Activated CD8-positive, alpha-beta memory T cell treated with anti-CD3 and anti-CD28 coated beads for 4 hours (primary cell): ENCODE data around the gene THADA.

ENCODE experiments used
- DNase-seq, 2 donors: peaks; one replicate each; pipeline ENCODE4 v3.0.0-alpha.2; 2020; ENCODE audit warnings: low read depth in 2 of 2

THADA gene

DNA sequence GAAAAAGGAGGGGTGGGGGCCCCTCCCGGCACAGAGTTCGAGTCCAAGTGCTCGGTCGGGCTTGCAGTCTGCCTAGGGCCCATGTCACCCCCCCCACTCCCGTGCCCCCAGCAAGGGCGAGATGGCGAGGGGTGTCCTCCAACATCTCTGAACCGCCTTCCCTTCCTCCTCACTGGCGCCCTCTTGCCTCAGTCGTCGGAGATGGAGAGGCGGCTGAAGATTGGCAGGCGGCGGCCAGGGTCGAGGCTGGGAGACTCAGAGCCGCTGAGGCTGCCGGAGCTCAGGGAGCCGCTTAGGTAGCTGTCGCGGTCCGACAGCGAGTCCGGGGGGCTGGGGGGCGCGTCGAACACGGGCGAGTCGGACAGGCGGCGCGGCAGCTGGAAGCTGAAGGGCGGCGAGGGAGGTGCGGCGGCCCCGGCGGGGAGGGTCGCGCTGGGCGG, 371.7 kb downstream of the THADA start:
- DNase-seq = peak; percentile 50 to 57

DNA sequence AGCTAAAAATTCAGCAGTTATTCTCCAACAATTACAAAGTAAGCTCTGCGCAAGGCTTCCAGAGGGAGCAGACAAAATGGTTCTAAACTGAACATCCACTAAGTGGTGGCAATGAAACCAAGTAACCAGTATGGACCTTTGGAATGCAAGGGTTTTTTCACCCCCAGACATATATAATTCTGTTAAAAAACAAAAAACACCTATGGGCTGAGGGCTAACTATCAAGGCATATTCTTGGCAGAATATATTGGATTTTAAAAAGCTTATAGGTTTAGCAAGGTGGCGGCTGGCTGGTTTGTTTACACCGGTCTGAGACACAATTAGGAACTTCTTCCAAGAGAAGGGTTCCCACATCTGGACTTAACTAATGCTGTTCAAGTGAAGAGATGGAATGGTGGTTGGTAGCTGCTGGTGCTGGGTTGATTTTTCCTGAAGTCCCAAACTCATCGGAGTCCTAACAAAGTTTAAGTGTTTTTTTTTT, 372.3 kb downstream of the THADA start:
- DNase-seq = no peak

DNA sequence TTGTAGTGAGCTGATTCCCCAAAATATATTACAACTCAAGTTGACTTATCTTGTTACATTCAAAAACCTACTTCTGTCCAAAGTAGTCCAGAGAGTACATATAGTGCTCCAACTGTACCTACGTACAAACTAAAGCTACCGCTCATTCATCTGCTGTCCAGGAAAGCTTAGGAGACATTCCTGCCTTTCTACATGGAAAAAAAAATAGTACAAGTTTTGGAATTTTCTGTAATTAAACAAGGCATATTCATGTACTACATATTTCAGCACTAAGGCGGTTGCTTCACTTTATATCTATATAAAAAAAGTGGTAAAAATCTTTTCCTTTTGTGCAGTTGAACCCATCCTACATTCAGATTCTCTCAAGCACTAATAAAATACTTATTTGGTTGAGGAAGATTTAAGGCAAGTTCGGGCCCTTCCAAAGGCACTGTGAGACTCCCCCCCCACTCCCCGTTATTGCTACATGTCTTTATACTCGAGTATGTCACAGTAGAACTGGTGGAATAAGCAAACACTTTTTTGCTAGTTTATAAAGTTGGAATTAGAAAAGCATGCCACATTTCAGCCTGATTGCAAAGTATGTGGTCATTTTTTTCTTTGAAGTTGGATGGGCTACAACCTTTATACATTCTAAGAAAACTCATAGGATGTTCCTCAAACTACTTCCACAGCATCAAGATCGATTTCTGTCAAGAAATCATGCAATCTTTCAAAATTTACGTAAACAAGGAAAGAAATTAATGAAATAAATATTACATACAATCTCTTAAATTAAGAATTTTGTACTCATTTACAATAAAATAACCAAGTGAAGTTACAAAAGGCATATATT, 373.1 kb downstream of the THADA start:
- no peak for DNase-seq

DNA sequence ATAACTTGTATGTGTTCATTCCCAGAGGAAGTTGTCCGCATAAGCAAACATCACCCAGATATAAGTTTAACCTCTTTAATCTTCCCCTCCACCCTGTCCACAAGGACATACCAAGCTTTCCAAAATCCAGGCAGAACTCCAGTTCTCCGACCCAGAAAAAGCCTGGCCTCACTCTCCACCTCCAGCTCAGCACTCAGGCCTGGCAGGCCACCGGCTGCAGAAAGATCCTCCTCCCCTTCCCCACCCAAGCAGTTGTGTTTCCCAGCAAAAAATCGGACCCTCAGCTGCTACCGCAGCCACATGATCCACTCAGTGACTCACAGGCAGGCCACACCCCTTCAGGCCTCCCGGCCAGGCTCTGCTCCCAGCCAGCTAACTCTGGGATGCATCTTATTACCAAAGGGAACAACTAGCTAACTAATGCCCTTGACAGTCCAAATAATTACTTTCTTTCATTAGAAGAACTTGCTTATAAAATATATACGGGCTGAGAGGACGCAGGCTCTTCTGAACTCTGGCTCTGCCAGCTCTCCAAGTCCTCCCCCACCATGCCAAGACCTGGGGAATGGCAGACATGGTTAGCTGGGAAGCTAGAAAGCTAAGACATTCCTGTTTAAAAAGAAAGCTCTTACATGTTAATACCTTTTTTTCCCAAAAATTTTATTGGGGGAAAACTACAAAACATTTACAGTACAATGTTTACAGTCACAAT, 373.9 kb downstream of the THADA start:
- no peak for DNase-seq

DNA sequence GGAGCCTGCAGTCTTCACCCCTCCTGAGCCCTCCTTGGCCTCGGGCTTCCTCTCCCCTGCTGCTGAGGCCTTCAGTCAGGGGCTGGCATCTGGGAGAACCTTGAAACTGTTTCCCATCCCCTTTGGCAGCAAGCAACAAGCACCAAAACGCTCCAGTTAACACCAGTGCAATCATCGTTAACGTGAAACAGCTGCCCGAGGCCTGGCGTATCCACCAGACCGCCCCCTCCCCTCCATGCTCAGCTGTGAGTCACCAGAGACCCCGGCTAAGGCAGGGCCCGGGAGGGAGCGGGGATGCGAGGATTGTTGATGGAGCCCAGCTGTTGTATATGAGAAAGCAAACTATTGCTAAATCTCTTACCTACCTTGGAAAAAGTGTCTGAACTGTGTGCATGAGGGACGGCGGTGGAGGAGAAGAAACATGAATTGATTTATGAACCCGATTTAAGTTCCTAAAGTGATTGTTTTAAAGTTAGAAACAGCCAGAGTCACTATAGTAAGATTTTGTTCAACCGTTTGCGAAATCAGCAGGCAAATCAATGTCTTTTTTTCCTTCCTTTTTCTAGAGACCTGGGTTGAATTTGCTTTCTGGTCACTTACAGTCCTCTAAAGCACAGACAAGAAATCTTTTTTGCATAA, 374.6 kb downstream of the THADA start:
- DNase-seq = no peak

DNA sequence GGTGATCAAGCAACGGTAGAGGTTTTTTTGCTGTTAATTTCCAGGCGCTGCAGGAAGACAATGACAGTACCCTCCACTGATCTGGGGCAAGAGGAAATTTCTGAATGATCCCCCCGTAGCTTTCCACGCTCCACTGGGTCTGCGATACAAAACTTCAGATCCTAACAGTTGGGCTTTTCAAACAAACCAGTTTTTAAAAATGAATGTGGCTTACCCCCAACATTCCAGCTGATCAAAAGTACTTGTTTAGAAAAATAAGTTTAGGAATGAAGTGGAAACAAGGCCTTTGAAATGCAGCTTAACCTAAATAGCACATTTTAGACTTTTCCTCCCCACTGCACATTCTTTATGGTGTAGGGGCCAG, 375.1 kb downstream of the THADA start:
- DNase-seq = no peak

DNA sequence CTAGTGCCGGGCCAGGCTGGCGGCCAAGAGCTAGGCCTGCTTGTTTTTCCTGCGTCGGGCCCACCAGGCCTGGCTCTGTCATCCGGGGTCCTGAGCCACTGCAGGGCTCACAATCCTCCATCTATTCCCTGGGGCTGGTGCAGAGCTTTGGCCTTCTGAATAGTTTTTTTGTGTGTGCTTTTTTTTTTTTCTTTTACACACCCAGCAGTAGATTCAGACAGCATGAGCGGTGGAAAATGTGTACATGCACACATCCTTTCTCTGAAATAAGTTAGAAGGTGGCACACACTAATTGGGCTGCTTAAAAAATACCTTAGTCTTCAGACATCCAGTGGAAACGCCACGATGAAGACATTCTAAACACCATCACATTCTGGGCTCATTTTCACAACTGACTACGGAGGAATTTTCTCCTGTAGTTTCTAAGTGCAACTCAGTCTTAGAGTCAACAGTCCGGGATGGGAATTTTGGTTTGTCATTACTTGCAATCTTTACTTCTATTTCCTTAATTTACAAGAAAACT, 375.5 kb downstream of the THADA start:
- no peak for DNase-seq

DNA sequence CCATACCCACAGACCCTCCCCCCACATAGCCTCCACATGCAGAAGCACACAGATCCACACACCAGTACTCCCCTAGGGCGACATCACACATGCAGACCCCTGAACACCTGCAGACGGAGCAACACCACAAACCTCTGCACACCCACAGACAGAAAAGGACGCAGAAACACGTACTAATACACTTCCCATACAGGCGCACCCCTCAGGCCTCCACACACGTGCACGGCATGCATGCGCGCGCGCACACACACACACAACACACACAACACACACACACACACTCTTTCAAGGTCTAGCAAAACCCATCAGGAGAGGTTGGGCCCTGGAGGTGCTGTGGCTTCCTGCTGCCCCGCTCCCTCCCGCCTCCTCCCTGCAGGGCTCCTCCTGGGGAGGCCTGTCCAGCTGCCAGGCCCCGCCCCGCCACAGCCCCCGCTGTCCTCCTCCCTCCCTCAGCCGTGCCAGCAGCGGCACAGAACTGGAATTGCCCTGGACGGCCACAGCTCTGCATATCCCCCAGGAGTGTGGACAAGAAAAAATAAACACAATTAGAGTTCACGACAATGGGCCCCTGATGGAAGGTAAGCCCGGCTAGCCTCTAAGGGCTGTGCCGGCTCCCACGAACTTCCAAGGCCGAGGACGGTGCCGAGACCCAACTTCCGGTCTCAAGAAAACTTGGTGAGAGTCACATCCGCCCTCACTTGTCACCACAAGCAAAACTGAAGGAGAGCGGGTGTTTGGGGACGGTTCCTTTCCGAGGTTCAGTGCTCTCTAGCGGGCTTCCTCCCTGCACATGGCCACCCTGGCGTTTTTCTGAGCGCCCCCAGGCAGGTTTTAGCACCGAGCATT, 376.2 kb downstream of the THADA start:
- DNase-seq = peak; percentile 42 to 55

DNA sequence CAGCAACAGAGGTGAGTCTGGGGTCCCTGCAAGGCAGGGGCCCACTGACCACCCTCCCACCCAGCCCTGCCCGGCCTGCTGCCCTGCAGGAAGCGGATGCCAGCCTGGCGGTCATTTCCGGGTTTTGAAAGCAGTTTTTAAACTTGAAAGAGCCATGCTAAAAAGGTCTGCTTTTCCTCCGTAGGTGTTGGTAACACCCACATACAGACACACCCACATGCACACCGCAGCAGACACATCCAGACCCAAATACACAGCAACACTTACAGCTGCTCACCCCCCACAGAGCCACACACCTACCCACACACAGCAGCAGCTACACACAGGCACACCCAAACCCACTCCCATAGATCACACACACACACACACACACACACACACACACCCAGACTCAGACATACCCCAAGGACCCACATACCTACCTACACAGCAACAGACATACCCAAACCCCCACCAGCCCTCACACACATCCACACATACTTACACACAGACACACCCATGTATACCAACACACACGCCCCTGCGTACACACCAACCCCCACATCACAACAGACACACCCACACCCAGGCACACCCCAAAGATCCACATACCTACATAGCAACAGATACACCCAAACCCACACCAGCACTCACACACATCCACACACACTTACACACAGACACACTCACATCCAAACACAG, 377.0 kb downstream of the THADA start:
- DNase-seq = peak; percentile 60 to 70

DNA sequence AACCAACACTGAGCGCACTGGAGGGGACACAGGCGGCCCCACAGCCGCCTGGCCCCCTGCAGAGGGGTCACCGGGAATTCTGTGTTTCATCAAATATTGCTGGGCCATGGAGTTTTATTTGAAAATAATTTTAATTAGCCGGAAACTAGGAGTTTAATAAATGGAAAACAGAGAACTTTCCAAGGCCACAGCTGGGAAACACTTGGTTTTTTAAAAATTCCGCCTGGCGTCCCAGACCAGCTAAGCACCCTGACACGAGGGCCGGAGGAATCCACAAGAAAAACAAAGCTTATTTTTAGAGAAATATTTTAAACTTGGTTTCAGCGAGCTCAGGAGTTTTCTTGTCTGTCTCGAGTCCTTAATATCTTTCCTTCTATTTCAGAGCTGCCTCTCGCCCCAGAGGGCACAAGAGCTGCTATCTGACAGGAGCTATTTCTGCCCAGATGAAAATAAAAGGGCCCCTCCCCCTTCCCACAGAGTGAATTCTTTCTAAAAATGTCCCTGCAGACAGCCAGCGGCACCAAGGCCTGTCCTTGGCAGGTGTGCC, 377.6 kb downstream of the THADA start:
- no peak for DNase-seq

DNA sequence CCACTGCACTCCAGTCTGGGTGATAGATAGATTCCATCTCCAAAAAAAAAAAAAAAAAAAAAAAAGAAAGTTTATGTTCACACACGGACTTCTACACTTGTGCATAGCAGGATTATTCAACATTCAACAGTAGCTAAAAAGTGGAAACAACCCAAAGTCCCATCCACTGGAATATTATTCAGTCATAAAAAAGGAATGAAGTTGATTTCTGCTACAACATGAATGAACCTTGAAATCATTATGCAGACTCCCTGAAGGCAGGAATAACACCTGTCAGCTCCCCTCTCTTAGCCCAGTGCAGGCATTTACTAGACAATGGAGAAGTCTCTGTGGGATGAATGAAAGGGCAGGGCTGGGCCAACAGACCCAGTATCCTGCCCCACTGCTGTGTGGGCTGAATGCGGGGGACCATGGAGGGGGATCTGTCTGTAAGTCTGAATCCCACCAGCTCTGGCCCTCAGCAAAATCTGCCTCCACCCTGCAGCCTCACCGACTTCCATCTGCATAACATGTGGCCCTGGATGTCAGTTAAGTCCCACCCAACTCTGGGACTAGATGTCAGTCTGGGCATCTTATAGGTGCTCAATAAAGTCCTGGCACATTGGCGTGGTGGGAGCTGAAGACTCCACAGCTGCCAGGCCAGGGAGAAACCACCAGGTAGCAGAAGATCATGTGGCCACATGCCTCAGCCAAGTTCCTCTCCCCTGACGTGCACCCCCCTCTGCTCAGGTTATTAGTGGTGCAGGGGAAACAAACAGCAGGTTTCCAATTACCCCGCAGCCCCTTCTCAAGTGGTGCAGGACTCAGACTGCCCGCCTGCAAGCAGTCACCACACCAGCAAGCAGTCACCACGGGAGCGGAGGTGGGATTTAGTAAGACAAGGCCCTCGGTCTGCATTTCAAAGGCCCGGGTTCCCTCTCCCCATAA, 378.3 kb downstream of the THADA start:
- no peak for DNase-seq

DNA sequence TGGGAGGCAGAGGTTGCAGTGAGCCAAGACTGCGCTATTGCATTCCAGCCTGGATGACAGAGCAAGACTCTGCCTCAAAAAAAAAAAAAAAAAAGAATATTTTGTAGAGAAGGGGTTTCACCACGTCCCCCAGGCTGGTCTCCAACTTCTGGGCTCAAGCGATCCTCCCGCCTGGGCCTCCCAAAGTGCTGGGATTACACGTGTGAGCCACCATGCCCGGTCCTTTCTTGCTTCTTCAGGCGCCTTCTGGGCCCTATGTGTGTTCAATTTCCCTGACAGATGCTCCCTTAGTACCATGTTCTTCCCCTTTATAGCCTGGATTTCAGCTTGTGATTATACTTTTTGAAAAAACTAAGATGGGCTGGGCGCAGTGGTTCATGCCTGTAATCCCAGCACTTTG, 379.2 kb downstream of the THADA start:
- no peak for DNase-seq

DNA sequence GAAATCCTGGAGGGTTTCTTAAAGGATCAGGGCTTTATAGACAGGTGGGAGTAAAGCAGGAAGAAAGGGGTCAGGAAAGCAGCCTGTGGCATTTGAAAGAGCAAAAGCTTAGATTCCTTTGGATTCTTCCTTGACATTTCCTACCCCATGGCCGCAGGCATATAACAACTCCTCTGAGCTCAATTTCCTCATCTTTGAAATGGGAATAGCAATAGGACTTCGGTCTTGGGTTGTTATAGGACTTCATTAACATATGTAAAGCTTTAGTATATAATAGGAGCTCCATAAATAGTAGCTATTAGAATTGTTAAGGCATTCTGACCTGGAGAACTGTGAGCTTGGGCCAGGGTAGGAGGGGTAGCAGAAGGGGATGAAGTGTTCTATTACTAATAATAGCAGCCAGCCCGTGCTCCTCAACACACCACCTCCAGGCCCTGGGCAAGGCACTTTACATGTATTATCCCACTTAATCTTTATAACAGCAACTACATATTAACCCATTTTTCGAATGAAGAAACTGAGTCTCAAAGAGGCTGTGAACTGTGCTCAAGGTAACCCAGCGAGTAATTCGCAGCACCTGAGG, 380.1 kb downstream of the THADA start:
- DNase-seq = no peak

DNA sequence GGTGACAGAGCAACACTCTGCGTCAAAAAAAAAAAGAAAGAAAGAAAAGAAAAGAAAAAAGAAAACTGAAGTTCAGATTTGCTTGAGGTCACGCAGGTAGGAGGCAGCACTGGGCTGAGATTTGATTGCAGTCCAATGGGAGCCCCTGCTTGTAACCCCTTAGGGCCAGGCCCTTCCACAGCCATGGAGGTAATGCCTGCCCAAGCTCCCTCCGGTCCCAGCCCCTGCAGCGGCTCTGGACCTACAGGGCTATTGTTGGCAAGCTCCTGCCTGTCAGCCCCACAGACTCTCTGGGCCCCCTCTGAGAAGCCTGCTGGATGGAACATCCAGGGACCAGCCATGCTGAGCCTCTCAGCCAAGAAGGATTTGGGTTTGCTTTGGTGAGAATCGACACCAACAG, 381.6 kb downstream of the THADA start:
- DNase-seq = no peak

DNA sequence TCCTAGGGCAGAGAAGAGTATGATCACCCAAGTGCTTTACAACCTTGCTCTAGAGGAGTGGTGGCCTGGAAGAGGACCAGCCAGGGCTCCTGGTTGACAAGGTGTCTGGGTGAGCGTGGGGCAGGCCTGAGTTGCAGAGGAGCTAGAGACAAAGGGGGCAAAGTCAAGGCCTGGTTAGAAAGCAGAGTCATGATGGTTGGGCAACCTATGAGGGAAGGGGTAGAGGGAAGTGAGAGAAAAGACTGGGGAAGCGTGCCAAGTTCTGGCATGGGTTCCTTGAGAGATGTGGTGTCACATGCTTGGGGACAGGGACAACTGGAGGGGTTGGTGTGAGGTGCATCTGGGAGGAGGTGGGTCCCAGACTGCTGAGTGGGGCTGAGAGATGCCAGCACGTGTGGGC, 382.9 kb downstream of the THADA start:
- DNase-seq = no peak

DNA sequence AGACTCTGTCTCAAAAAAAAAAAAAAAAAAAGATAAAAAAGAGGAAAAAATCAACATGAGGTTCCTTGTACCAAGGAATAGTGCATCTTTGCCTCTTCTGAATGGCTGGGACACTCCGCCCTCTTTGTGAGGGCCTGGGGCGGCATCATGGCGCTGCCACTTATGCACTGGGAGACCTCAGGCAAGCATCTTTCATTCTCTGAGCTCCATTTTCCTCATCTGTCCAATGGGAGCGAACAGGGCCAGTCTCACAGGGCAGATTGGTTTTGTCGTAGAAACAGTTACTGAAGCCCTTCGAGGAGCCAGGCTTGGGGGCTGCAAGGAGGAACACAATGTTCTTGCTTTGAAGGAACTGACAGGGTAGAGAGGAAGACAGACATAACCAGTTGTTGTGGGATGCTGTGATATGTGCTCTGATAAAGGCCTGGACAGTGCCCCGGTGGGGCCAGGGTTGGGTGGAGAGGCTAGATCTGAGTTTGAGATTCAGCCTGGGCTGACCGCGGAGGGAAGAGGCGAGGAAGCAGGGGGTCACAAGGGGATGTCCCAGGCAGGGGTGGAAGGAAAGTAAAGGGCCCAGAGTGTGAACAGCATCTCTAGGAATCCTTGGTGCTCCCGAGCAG, 383.5 kb downstream of the THADA start:
- DNase-seq = no peak

DNA sequence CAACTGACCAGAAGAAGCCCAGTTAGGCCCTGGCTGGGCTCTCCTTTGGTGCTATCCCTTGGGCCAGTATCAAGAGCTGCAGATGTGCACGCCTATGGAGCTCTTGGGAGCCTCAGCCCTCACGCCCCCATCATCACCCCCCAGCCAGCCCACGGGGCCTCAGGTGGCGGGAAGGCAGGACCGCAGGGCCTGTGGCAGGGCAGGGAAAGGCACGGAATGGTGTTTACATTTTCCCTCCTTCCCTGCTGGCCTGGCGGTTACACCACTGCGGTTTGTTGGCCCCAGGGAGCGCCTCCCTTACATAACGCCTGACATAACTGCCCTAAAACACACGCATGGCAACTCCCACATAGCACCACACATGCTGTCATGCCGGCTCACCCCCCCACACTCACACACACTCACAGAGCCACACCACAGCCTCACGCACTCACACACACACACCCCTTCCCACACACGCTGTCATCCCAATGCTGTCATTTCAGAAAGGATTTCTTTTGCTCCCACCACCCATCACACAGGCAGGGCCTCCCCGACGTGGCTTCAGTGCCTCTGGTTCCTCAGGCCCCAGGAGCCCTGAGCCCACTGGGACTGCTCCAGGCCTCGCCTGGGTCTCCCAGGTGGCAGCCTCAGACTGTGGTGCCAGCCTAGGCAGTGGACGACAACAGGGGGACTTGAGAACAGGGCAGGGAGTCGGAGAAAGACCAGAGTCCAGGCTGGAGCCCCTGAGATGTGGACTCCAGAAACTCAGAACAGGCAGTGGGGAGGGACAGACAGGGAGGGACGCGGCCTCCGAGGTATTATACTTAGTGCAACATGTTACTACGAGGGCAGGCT, 385.2 kb downstream of the THADA start:
- peak in 1 of 2 donors; percentile 13 for DNase-seq

DNA sequence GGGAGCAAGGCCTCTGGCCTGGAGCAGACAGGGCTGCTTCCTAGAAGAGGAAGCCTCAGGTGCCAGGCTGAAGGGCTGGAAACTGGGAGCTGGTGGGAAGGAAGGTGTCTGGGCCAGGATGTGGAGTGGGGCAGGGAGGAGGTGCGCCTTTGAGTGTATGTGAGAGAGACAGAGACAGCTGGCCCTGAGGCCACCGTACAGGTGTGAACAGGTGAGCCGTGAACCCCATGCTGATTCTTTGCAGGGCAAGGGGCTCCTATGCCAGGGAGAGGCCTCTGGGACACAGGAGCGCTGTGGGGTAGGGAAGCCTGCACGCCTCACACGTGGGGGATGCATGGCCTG, 385.7 kb downstream of the THADA start:
- DNase-seq = no peak
